ENCODE data around the gene MTG1.

DNA sequence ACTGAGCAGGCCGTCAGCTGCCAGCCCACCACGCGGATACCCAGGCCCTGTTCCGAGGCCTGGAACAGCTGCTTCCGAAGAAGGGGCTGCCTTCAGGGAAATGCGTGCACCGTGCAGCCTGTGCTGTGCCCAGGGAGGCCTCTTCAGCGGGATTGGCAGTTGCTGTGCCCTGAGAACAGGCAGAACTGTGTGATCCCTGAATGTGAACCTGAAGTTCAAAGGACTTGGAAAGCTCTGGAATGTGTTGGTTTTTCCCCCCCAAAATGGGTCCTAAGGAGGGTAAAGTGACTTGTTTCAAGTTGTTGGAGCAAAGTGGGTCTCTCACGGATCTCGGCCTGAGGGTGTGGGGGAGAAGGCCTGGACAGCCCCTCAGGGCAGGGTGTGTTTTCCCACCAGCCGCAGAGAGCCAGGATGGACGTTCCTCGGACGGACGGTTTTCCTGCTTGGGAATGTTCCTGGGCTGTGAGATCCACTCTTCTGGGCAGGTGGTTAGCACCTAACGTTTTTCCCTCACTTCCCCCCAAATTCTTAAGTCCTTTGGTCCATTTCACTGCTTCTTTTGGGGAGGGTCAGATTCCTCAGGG, 28.4 kb downstream of the MTG1 start:
- TF ChIP-seq, protein P1, sequence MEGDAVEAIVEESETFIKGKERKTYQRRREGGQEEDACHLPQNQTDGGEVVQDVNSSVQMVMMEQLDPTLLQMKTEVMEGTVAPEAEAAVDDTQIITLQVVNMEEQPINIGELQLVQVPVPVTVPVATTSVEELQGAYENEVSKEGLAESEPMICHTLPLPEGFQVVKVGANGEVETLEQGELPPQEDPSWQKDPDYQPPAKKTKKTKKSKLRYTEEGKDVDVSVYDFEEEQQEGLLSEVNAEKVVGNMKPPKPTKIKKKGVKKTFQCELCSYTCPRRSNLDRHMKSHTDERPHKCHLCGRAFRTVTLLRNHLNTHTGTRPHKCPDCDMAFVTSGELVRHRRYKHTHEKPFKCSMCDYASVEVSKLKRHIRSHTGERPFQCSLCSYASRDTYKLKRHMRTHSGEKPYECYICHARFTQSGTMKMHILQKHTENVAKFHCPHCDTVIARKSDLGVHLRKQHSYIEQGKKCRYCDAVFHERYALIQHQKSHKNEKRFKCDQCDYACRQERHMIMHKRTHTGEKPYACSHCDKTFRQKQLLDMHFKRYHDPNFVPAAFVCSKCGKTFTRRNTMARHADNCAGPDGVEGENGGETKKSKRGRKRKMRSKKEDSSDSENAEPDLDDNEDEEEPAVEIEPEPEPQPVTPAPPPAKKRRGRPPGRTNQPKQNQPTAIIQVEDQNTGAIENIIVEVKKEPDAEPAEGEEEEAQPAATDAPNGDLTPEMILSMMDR (IDR thresholded peaks at IDR 0.05): no peak
- TF ChIP-seq POLR2A (IDR thresholded peaks at IDR 0.05): no peak
- TF ChIP-seq POLR2AphosphoS5 (IDR thresholded peaks at IDR 0.05): no peak
- TF ChIP-seq EP300 (IDR thresholded peaks at IDR 0.05; ENCODE audit: low read depth): no peak
